Aorta (tissue), 5 donors: ENCODE results near the gene IGDCC3. TPM values are rescaled to one million over a fixed set of nuclear protein-coding genes. Genes with fewer than 3 reads are reported as not detected.

Experiments
- ATAC-seq: fragments of 200-7000 bp; cut with Tn5 transposase; one replicate; pipeline ENCODE4 v1.9.1; 2022; ENCODE audit warnings: moderate library complexity; ENCODE audit not compliant: low FRiP score
- DNase-seq, 2 donors: peaks; one replicate each; pipeline ENCODE4 v3.0.0-alpha.2; 2020
- H3K27ac ChIP-seq, 2 donors: one replicate each; pipeline ENCODE4 v1.5.1; 2013; ENCODE audit warnings: low read length in 2 of 2, mild to moderate bottlenecking in 2 of 2, moderate library complexity in 2 of 2, control low read depth in 1 of 2, inconsistent platforms in 1 of 2, low read depth in 1 of 2
- H3K27me3 ChIP-seq, 2 donors: one replicate each; pipeline ENCODE4 v1.6.1; 2013; ENCODE audit warnings: control low read depth in 1 of 2, low read length in 1 of 2, mild to moderate bottlenecking in 1 of 2, moderate library complexity in 1 of 2; ENCODE audit not compliant: insufficient read depth in 2 of 2, control insufficient read depth in 1 of 2
- H3K36me3 ChIP-seq, 2 donors: one replicate each; pipeline ENCODE4 v1.6.1; 2013; ENCODE audit warnings: control low read depth in 1 of 2, low read length in 1 of 2, mild to moderate bottlenecking in 1 of 2; ENCODE audit not compliant: insufficient read depth in 2 of 2, control insufficient read depth in 1 of 2
- H3K4me1 ChIP-seq, 2 donors: one replicate each; pipeline ENCODE4 v1.6.1; 2013; ENCODE audit warnings: low read length in 2 of 2, control low read depth in 1 of 2, mild to moderate bottlenecking in 1 of 2, moderate library complexity in 1 of 2; ENCODE audit not compliant: insufficient read depth in 2 of 2, control insufficient read depth in 1 of 2
- H3K4me3 ChIP-seq, 2 donors: one replicate each; pipeline ENCODE4 v1.5.1; 2013; ENCODE audit warnings: low read length in 2 of 2, control low read depth in 1 of 2, mild to moderate bottlenecking in 1 of 2
- H3K9me3 ChIP-seq: one replicate; pipeline ENCODE4 v1.6.1; 2013; ENCODE audit warnings: mild to moderate bottlenecking, low read length; ENCODE audit not compliant: control insufficient read depth
- WGBS, 2 donors: extraction: QIAGEN DNeasy Blood & Tissue Kit; methylation state at CpG; one replicate each; pipeline ENCODE4 v1.1.7; 2013; 5-methylcytosine and 5-hydroxymethylcytosine counted together
- intact Hi-C, 2 donors: fragments of 100-400 bp; cut with DNase I; formaldehyde crosslinking; loops; one replicate each; pipeline versions ENCODE4 v1.14.2 to v1.15.0; 2022
- polyA plus RNA-seq, 2 donors: library from polyadenylated mRNA; stranded (reverse); fragments of 200-250 nt; gene quantifications; one replicate each; pipeline ENCODE4 v1.2.3, GENCODE V29; 2013
- total RNA-seq, 2 donors: library from RNA; stranded (reverse); fragmentation: NEBNext Ultra II Directional; extraction: Animal tissue kit (Norgen Biotek cat#: 25700); gene quantifications; one replicate each; pipeline ENCODE4 v1.2.1, GENCODE V29; 2021
- donor health status: healthy with polysubstance abuse.
- donor health status: Bipolar disorder and iron deficiency.
- donor health status: DM: no; HTN: no; CAD: no.
- donor health status: DM: no; HTN: no; CAD: no.
- donor health status: DM: yes; HTN: yes; CAD: no.

The IGDCC3 gene
- total and polyA plus RNA-seq, 4 donors = not detected

- no peak overlapping the region for H3K4me3 ChIP-seq
- intact Hi-C loops = loop anchor here in 1 of 2 donors (10.0 kb wide), 1 partner anchor 244 kb away; no protein-coding TSS in a partner anchor
- no peaks in the 10 kb centered on the region for H3K36me3 ChIP-seq
- ATAC-seq (no peak), DNase-seq (no peak)
- no peak overlapping the region for H3K27ac ChIP-seq
- WGBS, 2 donors = 88 to 91% methylated on average over 1 of the region's 1 CpG
- H3K27me3 ChIP-seq = no peaks in the 10 kb centered on the region
- H3K4me1 ChIP-seq = no peaks in the 10 kb centered on the region
- H3K9me3 ChIP-seq = no peaks in the 10 kb centered on the region
Observed at GRCh38 chr15:65278480-65278879, 99.3 kb downstream of the IGDCC3 start.

Other genes starting within 250 kb of the IGDCC3 start
- gene PDCD7, start 244.2 kb downstream of the IGDCC3 start, total RNA-seq = 10 to 100 TPM; 18.3 to 34.0 TPM
- 10 to 100 TPM; 11.1 to 13.8 TPM for gene PDCD7, start 244.2 kb downstream of the IGDCC3 start, polyA plus RNA-seq
- gene CLPX, start 192.7 kb downstream of the IGDCC3 start, total RNA-seq = 10 to 100 TPM; 33.4 to 43.9 TPM
- 10 to 100 TPM; 11.0 to 19.8 TPM for gene CLPX, start 192.7 kb downstream of the IGDCC3 start, polyA plus RNA-seq
- 100 to 1,000 TPM in 1 of 2 donors, under 1 TPM in 1; 0.84 to 170 TPM for gene CILP, start 166.5 kb downstream of the IGDCC3 start, total RNA-seq
- gene CILP, start 166.5 kb downstream of the IGDCC3 start, polyA plus RNA-seq = 1 to 10 TPM in 1 of 2 donors, under 1 TPM in 1; 0.28 to 2.6 TPM
- 10 to 100 TPM in 1 of 2 donors, 1 to 10 TPM in 1; 6.9 to 11.5 TPM for gene PARP16, start 91.1 kb downstream of the IGDCC3 start, total RNA-seq
- gene PARP16, start 91.1 kb downstream of the IGDCC3 start, polyA plus RNA-seq = 1 to 10 TPM; 5.3 to 5.7 TPM
- gene RNU5A-1, start 82.0 kb downstream of the IGDCC3 start, total RNA-seq = not detected
- gene RNU5A-1, start 82.0 kb downstream of the IGDCC3 start, polyA plus RNA-seq = not detected
- 10 to 100 TPM; 18.7 to 40.6 TPM for gene RNU5B-1, start 73.3 kb downstream of the IGDCC3 start, total RNA-seq
- not detected for gene RNU5B-1, start 73.3 kb downstream of the IGDCC3 start, polyA plus RNA-seq
- gene IGDCC4, start 44.9 kb upstream of the IGDCC3 start, total RNA-seq = 10 to 100 TPM in 1 of 2 donors, under 1 TPM in 1; 0.45 to 14.2 TPM
- gene IGDCC4, start 44.9 kb upstream of the IGDCC3 start, polyA plus RNA-seq = not detected
- 10 to 100 TPM; 36.8 to 43.7 TPM for gene DPP8, start 139.7 kb upstream of the IGDCC3 start, total RNA-seq
- gene DPP8, start 139.7 kb upstream of the IGDCC3 start, polyA plus RNA-seq = 10 to 100 TPM; 10.6 to 14.5 TPM
- 10 to 100 TPM; 16.1 to 34.2 TPM for gene HACD3, start 152.5 kb upstream of the IGDCC3 start, total RNA-seq
- 10 to 100 TPM in 1 of 2 donors, 1 to 10 TPM in 1; 9.6 to 14.6 TPM for gene HACD3, start 152.5 kb upstream of the IGDCC3 start, polyA plus RNA-seq
- 10 to 100 TPM; 18.6 to 25.4 TPM for gene INTS14, start 233.1 kb upstream of the IGDCC3 start, total RNA-seq
- gene INTS14, start 233.1 kb upstream of the IGDCC3 start, polyA plus RNA-seq = 10 to 100 TPM; 16.0 to 30.5 TPM
- gene SLC24A1, start 243.9 kb upstream of the IGDCC3 start, total RNA-seq = 10 to 100 TPM in 1 of 2 donors, 1 to 10 TPM in 1; 6.0 to 13.5 TPM
- gene SLC24A1, start 243.9 kb upstream of the IGDCC3 start, polyA plus RNA-seq = 1 to 10 TPM; 4.8 to 8.8 TPM